ENCODE results near the gene BRAP.

- TF ChIP-seq CTCF (IDR thresholded peaks at IDR 0.05) (no peak), POLR2AphosphoS5 (IDR thresholded peaks at IDR 0.05) (no peak), EP300 (IDR thresholded peaks at IDR 0.05) (no peak)
Observed at GRCh38 chr12:111705672-111706071, 19.9 kb upstream of the BRAP start.
